H1 (cell line): ENCODE measurements around the gene ANAPC16. TPM values are rescaled to one million over a fixed set of nuclear protein-coding genes. Genes with fewer than 3 reads are reported as not detected.

ENCODE experiments used
- CTCF ChIA-PET: fragments of 300-600 bp; sonication (Branson Sonifier 250); formaldehyde crosslinking; loops from one replicate; lab custom pipeline; 2021; ENCODE audit not compliant: partially characterized antibody; lab: Charles Lee
- POLR2A ChIA-PET: fragments of 300-600 bp; sonication (Branson Sonifier 250); formaldehyde crosslinking; loops from one replicate; lab custom pipeline; 2021; ENCODE audit warnings: inconsistent platforms; ENCODE audit not compliant: partially characterized antibody; lab: Charles Lee
- DNase-seq, 2 experiments: peaks; one replicate each; pipeline versions ENCODE4 v3.0.0 to v3.0.0-alpha.2; 2010 to 2022; ENCODE audit warnings: low spot score in 2 of 2, low read depth in 1 of 2, mixed read lengths in 1 of 2
- FAIRE-seq: peaks from 2 replicates; lab custom pipeline; 2011; peaks lifted over from hg19 to GRCh38; lab: Jason Lieb, UNC
- H2AFZ ChIP-seq: 2 replicates; pipeline ENCODE4 v1.8.1; 2012; ENCODE audit warnings: low read length, inconsistent platforms
- H2AK5ac ChIP-seq: 2 replicates; pipeline ENCODE4 v1.6.1; 2013; ENCODE audit warnings: low read depth, low read length
- H2BK120ac ChIP-seq: replicated peaks from 2 replicates; pipeline ENCODE3; 2013; ENCODE audit warnings: low read depth, low read length, inconsistent platforms
- H2BK12ac ChIP-seq: 2 replicates; pipeline ENCODE4 v1.6.1; 2013; ENCODE audit warnings: low read depth, low read length
- H2BK15ac ChIP-seq: 2 replicates; pipeline ENCODE4 v1.6.1; 2013; ENCODE audit warnings: low read length
- H2BK20ac ChIP-seq: 2 replicates; pipeline ENCODE4 v1.6.1; 2013; ENCODE audit warnings: low read length
- H2BK5ac ChIP-seq: 2 replicates; pipeline ENCODE4 v1.6.1; 2013; ENCODE audit warnings: low read depth, low read length
- H3K14ac ChIP-seq: 2 replicates; pipeline ENCODE4 v1.6.1; 2013; ENCODE audit warnings: inconsistent platforms; ENCODE audit not compliant: insufficient read length
- H3K18ac ChIP-seq: 2 replicates; pipeline ENCODE4 v1.6.1; 2013; ENCODE audit warnings: low read length; ENCODE audit errors: extremely low read depth
- H3K23ac ChIP-seq: 2 replicates; pipeline ENCODE4 v1.6.1; 2013; ENCODE audit warnings: inconsistent platforms; ENCODE audit not compliant: insufficient read length
- H3K23me2 ChIP-seq: 2 replicates; pipeline ENCODE4 v1.6.1; 2013; ENCODE audit warnings: low read depth, low read length
- H3K27ac ChIP-seq: 2 replicates; pipeline ENCODE4 v1.6.1; 2011; ENCODE audit warnings: low read depth, low read length, inconsistent platforms
- H3K27me3 ChIP-seq, 4 experiments: replicated peaks in 1 of 4; 1 replicate in 1 of 4; 2 replicates in 3 of 4; pipeline versions ENCODE4 v1.6.1 to v1.8.1; 2011 to 2013; ENCODE audit warnings: low read length in 3 of 4, mild to moderate bottlenecking in 3 of 4, inconsistent platforms in 2 of 4, mixed read lengths in 2 of 4, moderate library complexity in 1 of 4; ENCODE audit not compliant: control insufficient read depth in 3 of 4, insufficient read depth in 3 of 4; ENCODE audit errors: extremely low read depth in 1 of 4
- H3K36me3 ChIP-seq, 4 experiments: 2 replicates each; pipeline versions ENCODE4 v1.6.1 to v1.8.1; 2011 to 2013; ENCODE audit warnings: mild to moderate bottlenecking in 4 of 4, low read length in 3 of 4, moderate library complexity in 2 of 4, control low read depth in 1 of 4, inconsistent platforms in 1 of 4; ENCODE audit not compliant: insufficient read depth in 4 of 4, control insufficient read depth in 2 of 4
- H3K4ac ChIP-seq: replicated peaks from 2 replicates; pipeline ENCODE3; 2013; ENCODE audit warnings: low read length, low read depth, mixed read lengths, inconsistent platforms; ENCODE audit not compliant: insufficient read length
- H3K4me1 ChIP-seq, 4 experiments: replicated peaks in 1 of 4; 1 replicate in 1 of 4; 2 replicates in 3 of 4; pipeline versions ENCODE4 v1.6.1 to v1.8.1; 2011 to 2013; ENCODE audit warnings: low read length in 3 of 4, inconsistent platforms in 2 of 4, mixed read lengths in 1 of 4; ENCODE audit not compliant: insufficient read depth in 4 of 4, control insufficient read depth in 3 of 4
- H3K4me2 ChIP-seq, 2 experiments: 2 replicates each; pipeline versions ENCODE4 v1.6.1 to v1.8.1; 2011 to 2013; ENCODE audit warnings: low read depth in 2 of 2, low read length in 2 of 2, control low read depth in 1 of 2, inconsistent platforms in 1 of 2, mild to moderate bottlenecking in 1 of 2; ENCODE audit not compliant: insufficient read depth in 1 of 2
- H3K4me3 ChIP-seq, 4 experiments: fragments of 200-600, 300-600 bp in 1 of 4; sonication (generic), shearing (Covaris generic), sonication (Bioruptor Twin) in 1 of 4; 2 replicates each; pipeline versions ENCODE4 v1.5.1 to v1.8.1; 2011 to 2016; ENCODE audit warnings: low read length in 4 of 4, low read depth in 3 of 4, control low read depth in 2 of 4, inconsistent platforms in 2 of 4, mild to moderate bottlenecking in 2 of 4, mixed read lengths in 1 of 4, moderate library complexity in 1 of 4; ENCODE audit not compliant: insufficient read depth in 2 of 4; ENCODE audit errors: extremely low read depth in 1 of 4
- H3K56ac ChIP-seq: replicated peaks from 2 replicates; pipeline ENCODE3; 2013; ENCODE audit warnings: low read depth, mild to moderate bottlenecking, mixed read lengths, low read length, inconsistent platforms; ENCODE audit not compliant: insufficient read length
- H3K79me1 ChIP-seq: 2 replicates; pipeline ENCODE4 v1.6.1; 2013; ENCODE audit warnings: low read depth, low read length, control low read depth
- H3K79me2 ChIP-seq, 2 experiments: 2 replicates each; pipeline versions ENCODE4 v1.6.1 to v1.8.1; 2012 to 2013; ENCODE audit warnings: low read length in 2 of 2, mild to moderate bottlenecking in 2 of 2, inconsistent platforms in 1 of 2; ENCODE audit not compliant: insufficient read depth in 2 of 2, control insufficient read depth in 1 of 2
- H3K9ac ChIP-seq, 4 experiments: replicated peaks in 1 of 4; 1 replicate in 1 of 4; 2 replicates in 3 of 4; pipeline versions ENCODE4 v1.6.1 to v1.8.1; 2011 to 2013; ENCODE audit warnings: low read depth in 3 of 4, low read length in 3 of 4, control low read depth in 2 of 4, mild to moderate bottlenecking in 2 of 4, moderate library complexity in 2 of 4, inconsistent platforms in 1 of 4; ENCODE audit errors: extremely low read depth in 1 of 4
- H3K9me3 ChIP-seq, 2 experiments: 2 replicates each; pipeline versions ENCODE4 v1.6.1 to v1.8.1; 2012 to 2013; ENCODE audit warnings: mild to moderate bottlenecking in 2 of 2, moderate library complexity in 2 of 2, control low read depth in 1 of 2, inconsistent platforms in 1 of 2, low read depth in 1 of 2, low read length in 1 of 2, mixed read lengths in 1 of 2; ENCODE audit not compliant: insufficient read depth in 2 of 2
- H4K20me1 ChIP-seq, 2 experiments: replicated peaks in 1 of 2; 2 replicates each; pipeline versions ENCODE3 to v1.8.1; 2011 to 2013; ENCODE audit warnings: inconsistent platforms in 2 of 2, low read length in 2 of 2, mild to moderate bottlenecking in 1 of 2; ENCODE audit not compliant: insufficient read depth in 2 of 2, control insufficient read depth in 1 of 2
- H4K5ac ChIP-seq: 2 replicates; pipeline ENCODE4 v1.6.1; 2013; ENCODE audit warnings: low read length, low read depth, mixed read lengths, inconsistent platforms; ENCODE audit not compliant: insufficient read length
- H4K8ac ChIP-seq: 2 replicates; pipeline ENCODE4 v1.8.0; 2013; ENCODE audit warnings: mild to moderate bottlenecking, moderate library complexity, low read length, inconsistent platforms; ENCODE audit not compliant: insufficient read depth; ENCODE audit errors: extremely low read depth
- H4K91ac ChIP-seq: replicated peaks from 2 replicates; pipeline ENCODE3; 2013; ENCODE audit warnings: low read length, mixed read lengths, inconsistent platforms; ENCODE audit not compliant: insufficient read length
- CBX5 ChIP-seq: fragments of 300-800, 300-1000 bp; sonication (generic); IDR thresholded peaks from 2 replicates; pipeline ENCODE4 v1.7.1; 2016; ENCODE audit warnings: antibody characterized with exemption, low read length, low read depth
- CREB1 ChIP-seq: IDR thresholded peaks from 2 replicates; pipeline ENCODE4 v1.6.1; 2012; ENCODE audit warnings: inconsistent platforms
- GABPA ChIP-seq: IDR thresholded peaks from 2 replicates; pipeline ENCODE4 v1.6.1; 2011; ENCODE audit warnings: mild to moderate bottlenecking, low read length, moderate library complexity, borderline replicate concordance; ENCODE audit not compliant: insufficient read depth
- HDAC6 ChIP-seq: IDR thresholded peaks from one replicate; pipeline ENCODE4 v1.7.1; 2012; ENCODE audit warnings: low read depth, mild to moderate bottlenecking, inconsistent platforms, low read length, moderate library complexity
- RFX5 ChIP-seq: IDR thresholded peaks from 2 replicates; pipeline ENCODE4 v1.6.1; 2011; ENCODE audit warnings: low read depth, low read length, improper control_type of control experiment, borderline replicate concordance
- SAP30 ChIP-seq: fragments of 300-600 bp; sonication (generic); IDR thresholded peaks from 2 replicates; pipeline ENCODE4 v1.7.1; 2012; ENCODE audit warnings: low read length, moderate library complexity, mild to moderate bottlenecking, inconsistent platforms; ENCODE audit not compliant: insufficient read depth, insufficient replicate concordance
- SIX5 ChIP-seq: IDR thresholded peaks from 2 replicates; pipeline ENCODE4 v1.6.1; 2011; ENCODE audit warnings: mild to moderate bottlenecking, low read depth, low read length
- SP4 ChIP-seq: IDR thresholded peaks from 2 replicates; pipeline ENCODE4 v1.6.1; 2012; ENCODE audit warnings: low read length, inconsistent platforms
- YY1 ChIP-seq: IDR thresholded peaks from 2 replicates; pipeline ENCODE4 v1.6.1; 2011; ENCODE audit warnings: low read depth, mild to moderate bottlenecking, low read length
- WGBS, 2 experiments: shearing (Covaris generic) in 1 of 2; methylation state at CpG; one replicate each; pipeline versions ENCODE4 v1.1.6 to v1.1.7; 2013 to 2015; ENCODE audit warnings: low lambda C conversion rate in 2 of 2, mixed read lengths in 2 of 2, inconsistent platforms in 1 of 2, low coverage in 1 of 2, missing lambda C conversion rate in 1 of 2; ENCODE audit not compliant: insufficient replicate concordance in 2 of 2, insufficient coverage in 1 of 2, insufficient read length in 1 of 2; ENCODE audit errors: extremely low coverage in 1 of 2, missing lambda C conversion rate in 1 of 2; 5-methylcytosine and 5-hydroxymethylcytosine counted together
- polyA plus RNA-seq, 7 experiments: library from polyadenylated mRNA; depleted of rRNA in 3 of 7; stranded (reverse) in 5 of 7; unstranded in 2 of 7; fragments of >200 nt in 5 of 7; fragments of 200-250 nt in 2 of 7; gene quantifications; 1 replicate in 5 of 7; 2 replicates in 1 of 7; 4 replicates in 1 of 7; pipeline versions ENCODE4 v1.2.1 to v1.2.3, GENCODE V29; 2011 to 2013; ENCODE audit warnings: missing spikeins in 2 of 7, mixed read lengths in 2 of 7
- total RNA-seq: library from RNA; stranded (reverse); fragmentation: NEBNext Ultra II Directional; extraction: Animal tissue kit (Norgen Biotek cat#: 25700); gene quantifications from 2 replicates; pipeline ENCODE4 v1.2.1, GENCODE V29; 2021
- TF ChIP-seq, protein P1 (sequence below), 3 experiments: IDR thresholded peaks; 1 replicate in 2 of 3; 2 replicates in 1 of 3; pipeline versions ENCODE4 v1.5.1 to v1.6.1; 2011; ENCODE audit warnings: low read length in 3 of 3, mild to moderate bottlenecking in 3 of 3, inconsistent platforms in 2 of 3, low read depth in 1 of 3, moderate library complexity in 1 of 3; ENCODE audit not compliant: insufficient read depth in 1 of 3; ENCODE audit errors: control extremely low read depth in 1 of 3

The ANAPC16 gene
- total and polyA plus RNA-seq, 2 of the 8 experiments (the other 6 are each of a cell fraction or from before 2014, with no cell fraction given) = 53.1 to 57.4 TPM

- H3K36me3 ChIP-seq = no peaks in the 10 kb centered on the region
- peak overlapping the region; percentile 25 to 43; a peak in 2 of 4 replicates for H3K4me2 ChIP-seq
- H3K23me2 ChIP-seq = peaks cover under 1% of the 10 kb centered on the region; the same call in 1 of the 2 replicates
- no peaks in the 10 kb centered on the region for H3K79me2 ChIP-seq
- no peak overlapping the region for H3K56ac ChIP-seq
- H3K9ac ChIP-seq = no peak overlapping the region; a peak in 1 of 7 replicates
- H3K14ac ChIP-seq = no peak overlapping the region
- H3K27me3 ChIP-seq = no peaks in the 10 kb centered on the region
- ChIA-PET POLR2A (interaction anchor here (0.7 to 24.2 kb wide), 7 partner anchors 8 to 64 kb away, joined by 3 to 673 read pairs (median 4); partner anchors contain the start of gene DDIT4), CTCF (interaction anchor here (0.7 to 4.8 kb wide), 3 partner anchors 8 to 46 kb away, joined by 3 to 34 read pairs (median 4); partner anchors contain the start of gene DDIT4)
- H4K20me1 ChIP-seq = no peaks in the 10 kb centered on the region
- H3K23ac ChIP-seq = no peak overlapping the region
- H3K4ac ChIP-seq = peak overlapping the region; percentile 74
- H2BK5ac ChIP-seq = peak overlapping the region; percentile 85; the same call in 1 of the 2 replicates
- peaks cover 5 to 30% (median 15%) of the 10 kb centered on the region in 4 experiments for H3K4me1 ChIP-seq
- H3K79me1 ChIP-seq = no peaks in the 10 kb centered on the region
- peak overlapping the region; percentile 34; the same call in 1 of the 2 replicates for H2BK15ac ChIP-seq
- H2BK120ac ChIP-seq = peak overlapping the region; percentile 85
- H2BK20ac ChIP-seq = peak overlapping the region; percentile 98; the same call in 1 of the 2 replicates
- H2BK12ac ChIP-seq = peak overlapping the region; percentile 96
- no peak for DNase-seq
- no peaks in the 10 kb centered on the region for H3K9me3 ChIP-seq
- peak overlapping the region in 1 of 4 experiments; percentile 4; a peak in 1 of 8 replicates for H3K4me3 ChIP-seq
- peak overlapping the region; percentile 29; the same call in 1 of the 2 replicates for H3K27ac ChIP-seq
- no peak for FAIRE-seq
- no peak overlapping the region for H2AFZ ChIP-seq
- peak overlapping the region; percentile 4 for H4K5ac ChIP-seq
- no peak overlapping the region for H2AK5ac ChIP-seq
- 71% methylated on average over 15 of the region's 15 CpGs; no CpG with 5 or more reads in 1 of the 2 experiments for WGBS, 2 experiments
- H4K8ac ChIP-seq = no peak overlapping the region
- H3K18ac ChIP-seq = peak overlapping the region; percentile 97
- peak overlapping the region; percentile 94 for H4K91ac ChIP-seq
- no peak for TF ChIP-seq RFX5
- TF ChIP-seq, protein P1, sequence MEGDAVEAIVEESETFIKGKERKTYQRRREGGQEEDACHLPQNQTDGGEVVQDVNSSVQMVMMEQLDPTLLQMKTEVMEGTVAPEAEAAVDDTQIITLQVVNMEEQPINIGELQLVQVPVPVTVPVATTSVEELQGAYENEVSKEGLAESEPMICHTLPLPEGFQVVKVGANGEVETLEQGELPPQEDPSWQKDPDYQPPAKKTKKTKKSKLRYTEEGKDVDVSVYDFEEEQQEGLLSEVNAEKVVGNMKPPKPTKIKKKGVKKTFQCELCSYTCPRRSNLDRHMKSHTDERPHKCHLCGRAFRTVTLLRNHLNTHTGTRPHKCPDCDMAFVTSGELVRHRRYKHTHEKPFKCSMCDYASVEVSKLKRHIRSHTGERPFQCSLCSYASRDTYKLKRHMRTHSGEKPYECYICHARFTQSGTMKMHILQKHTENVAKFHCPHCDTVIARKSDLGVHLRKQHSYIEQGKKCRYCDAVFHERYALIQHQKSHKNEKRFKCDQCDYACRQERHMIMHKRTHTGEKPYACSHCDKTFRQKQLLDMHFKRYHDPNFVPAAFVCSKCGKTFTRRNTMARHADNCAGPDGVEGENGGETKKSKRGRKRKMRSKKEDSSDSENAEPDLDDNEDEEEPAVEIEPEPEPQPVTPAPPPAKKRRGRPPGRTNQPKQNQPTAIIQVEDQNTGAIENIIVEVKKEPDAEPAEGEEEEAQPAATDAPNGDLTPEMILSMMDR (IDR thresholded peaks at IDR 0.05; ENCODE audit: control extremely low read depth in 1 of 3, insufficient read depth in 1 of 3, low read depth in 1 of 3, low read length in 3 of 3) = no peak
- no peak for TF ChIP-seq CREB1
- TF ChIP-seq SAP30 = no peak
- TF ChIP-seq SIX5 = no peak
- TF ChIP-seq CBX5 = no peak
- no peak for TF ChIP-seq HDAC6
- no peak for TF ChIP-seq SP4
- no peak for TF ChIP-seq YY1
- no peak for TF ChIP-seq GABPA
These were observed 52.1 kb downstream of the ANAPC16 start for GRCh38 chr10:72267819-72268399.
